ENCODE data around the gene MRPL37.

The MRPL37 gene

DNA sequence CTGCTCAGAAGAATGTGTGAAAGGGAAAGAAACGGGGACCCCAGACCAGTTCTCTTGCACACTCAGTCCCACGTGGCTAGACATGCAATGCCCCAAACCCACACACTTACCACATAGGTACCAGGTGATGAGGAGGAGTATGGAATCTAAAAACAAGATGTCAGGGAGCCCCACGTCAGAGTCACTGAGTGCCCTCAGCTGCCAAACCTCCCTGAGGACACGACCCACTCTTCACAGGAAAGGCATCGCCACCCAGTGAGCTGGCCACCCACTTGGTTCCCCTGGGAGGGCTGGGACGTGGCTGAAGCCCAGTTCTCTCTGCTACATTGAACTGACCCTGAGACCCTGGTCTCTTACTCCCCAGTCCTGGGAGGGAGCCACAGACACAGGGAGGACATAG lies 41.4 kb downstream of the MRPL37 start:
- no peak for DNase-seq

DNA sequence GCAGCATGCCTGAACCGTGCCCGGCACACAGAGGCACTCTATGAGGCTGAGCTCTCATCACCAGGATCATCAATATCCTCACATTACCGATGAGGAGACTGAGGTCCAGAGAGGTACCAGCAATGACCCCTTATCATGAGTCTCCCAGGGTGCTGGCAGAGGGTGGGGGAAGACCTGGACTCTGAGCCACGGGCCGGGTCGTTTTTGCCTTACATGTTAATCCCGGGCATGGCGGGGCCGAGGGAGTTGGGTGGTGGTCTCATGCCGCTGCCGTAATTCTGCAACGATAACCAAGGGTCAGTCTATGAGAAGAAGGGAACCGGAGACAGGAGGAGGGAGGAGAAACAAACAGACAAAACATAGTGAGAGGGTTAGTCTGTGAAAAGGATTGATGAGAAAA lies 43.1 kb downstream of the MRPL37 start:
- no peak for DNase-seq

DNA sequence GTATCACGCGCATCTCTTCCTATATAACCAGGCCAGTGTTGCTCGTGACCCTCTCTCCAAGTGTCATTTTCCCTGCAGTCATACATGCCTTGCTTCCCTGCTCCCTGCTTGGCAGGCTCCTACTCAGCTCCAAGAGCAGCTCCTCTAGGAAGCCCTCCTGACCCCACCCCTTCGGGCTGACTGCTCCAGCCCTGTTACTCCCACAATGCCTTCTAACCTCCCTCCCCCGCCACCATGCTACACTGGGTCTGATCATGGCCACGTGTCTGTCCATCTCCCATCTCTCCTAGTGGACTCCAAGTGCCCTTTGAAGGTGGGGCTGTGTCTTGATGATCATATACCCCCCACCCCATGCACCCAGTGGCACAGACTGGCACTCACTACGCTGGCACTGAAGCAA lies 44.7 kb downstream of the MRPL37 start:
- no peak for DNase-seq

DNA sequence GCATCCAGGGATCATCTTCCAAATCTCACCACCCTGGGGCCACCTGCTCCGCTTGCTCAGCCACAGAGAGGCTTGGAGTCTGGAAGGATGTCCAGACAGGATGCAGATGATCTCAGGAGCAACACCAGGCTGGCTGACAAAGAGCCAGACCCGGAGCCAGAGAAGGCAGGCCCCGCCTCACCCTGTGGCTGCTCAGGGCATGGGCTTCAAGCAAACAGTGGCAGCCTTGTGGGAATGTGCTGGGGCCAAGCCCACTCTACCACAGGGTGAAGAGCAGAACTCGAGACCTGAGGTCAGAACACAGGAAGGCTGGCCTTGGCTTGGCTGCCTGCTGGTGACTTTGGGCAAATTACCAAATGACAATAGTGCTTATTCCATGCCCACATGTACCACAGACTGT lies 45.5 kb downstream of the MRPL37 start:
- no peak for DNase-seq

DNA sequence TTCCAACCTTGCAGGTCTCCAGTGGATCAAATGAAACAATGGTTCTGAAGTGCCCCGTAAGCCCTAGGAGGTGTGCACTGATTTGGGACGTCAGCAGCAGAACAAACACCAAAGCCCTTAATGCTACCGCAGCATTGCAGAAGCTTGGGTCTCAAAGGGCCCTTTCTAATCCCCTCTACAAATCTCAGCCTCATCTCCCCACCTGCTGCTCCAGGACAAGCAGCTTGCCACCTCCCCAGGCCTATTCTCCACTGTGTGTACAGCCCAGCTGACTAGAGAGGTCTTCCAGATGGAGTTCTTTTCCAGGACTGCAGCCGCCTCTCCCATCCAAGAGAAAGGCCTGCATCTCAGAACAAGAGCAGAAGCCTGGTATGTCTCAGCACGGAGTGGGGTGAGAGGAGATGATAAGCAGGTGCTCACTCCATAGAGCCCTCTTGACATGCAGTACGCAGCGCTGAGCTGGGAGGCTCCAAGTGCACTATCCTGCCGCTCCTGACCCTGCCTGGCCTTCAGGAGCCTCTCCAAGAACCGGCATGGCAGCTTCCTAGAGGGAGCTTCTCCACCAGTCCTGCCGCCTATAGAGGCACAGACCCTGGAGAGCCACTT lies 46.3 kb downstream of the MRPL37 start:
- DNase-seq: no peak

DNA sequence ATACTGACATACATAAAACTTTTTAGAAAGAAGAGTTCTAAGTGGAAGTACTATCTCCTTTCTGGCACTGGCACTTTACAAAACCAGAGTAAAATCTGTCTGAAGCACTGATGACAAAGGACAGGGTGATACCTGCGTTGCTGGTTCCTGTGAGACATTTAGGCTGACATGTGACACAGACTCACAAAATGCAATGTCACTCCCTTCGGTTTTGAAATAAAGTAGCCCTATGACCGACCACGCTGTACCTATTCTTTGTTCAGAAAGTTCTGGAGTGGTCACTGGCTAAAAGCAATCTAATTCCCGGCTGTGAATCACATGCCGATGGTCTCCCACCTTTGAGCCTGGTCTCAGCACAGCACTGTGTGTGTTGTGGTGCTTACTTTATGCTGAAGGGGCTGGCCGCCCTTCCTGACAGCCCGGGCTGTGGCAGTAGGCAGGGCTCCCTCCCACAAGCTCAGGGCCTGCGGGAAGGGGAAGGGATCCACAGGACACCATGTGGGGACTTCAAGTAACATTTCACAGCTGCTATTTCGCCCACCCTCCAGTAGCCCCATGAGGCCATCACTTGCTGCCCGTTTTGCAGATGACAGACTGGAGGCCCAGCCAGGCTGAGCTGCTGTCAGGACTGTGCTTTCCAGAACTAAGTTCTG lies 48.0 kb downstream of the MRPL37 start:
- DNase-seq: no peak

DNA sequence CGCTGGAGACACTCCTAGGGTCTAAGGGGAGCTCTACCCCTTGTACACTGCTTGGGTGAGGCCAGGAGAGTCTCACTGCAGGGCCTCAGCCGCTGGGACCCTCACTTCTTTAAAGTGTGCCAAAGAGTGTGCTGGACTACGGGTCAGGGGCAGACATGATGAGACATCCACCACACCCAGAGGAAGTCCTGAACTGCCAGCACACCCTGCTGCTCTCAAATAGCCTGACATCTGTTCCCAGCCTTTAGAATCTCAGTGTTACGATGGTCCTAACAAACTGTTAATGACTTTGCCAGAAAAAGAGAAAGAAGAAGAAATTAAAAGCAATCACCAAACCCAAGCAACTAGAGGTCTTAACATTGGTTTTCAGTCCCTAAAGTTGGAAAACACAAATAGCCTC lies 49.0 kb downstream of the MRPL37 start:
- no peak for DNase-seq

DNA sequence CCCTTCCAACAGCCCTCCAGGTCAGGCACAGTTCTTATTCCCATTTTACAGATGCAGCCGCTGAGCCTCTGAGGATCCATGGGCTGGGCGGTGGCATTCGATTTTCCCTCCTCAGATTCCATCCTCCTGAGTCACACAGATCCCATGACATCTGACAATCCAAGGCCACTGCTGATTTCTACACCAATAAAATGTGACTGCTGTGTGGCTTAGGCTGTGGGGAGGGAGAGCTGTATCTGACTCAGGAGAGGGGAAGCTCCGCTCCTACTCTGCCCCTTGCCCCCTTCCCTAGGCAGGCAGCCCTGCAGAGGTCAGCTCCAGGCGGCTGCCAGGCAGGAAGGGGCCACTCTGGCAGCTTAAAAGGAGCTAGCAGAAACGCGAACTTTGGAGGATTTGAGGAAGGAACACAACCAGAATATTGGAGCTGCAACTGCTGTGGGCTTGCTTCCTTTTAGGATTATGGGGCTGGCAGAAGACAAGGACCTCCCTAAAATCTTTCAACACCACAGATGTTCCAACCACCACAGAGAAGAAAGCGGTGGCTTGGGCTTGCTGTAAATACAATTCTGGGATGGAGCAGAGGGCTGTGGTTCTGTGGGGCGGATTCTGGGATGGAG lies 50.0 kb downstream of the MRPL37 start:
- DNase-seq: no peak

DNA sequence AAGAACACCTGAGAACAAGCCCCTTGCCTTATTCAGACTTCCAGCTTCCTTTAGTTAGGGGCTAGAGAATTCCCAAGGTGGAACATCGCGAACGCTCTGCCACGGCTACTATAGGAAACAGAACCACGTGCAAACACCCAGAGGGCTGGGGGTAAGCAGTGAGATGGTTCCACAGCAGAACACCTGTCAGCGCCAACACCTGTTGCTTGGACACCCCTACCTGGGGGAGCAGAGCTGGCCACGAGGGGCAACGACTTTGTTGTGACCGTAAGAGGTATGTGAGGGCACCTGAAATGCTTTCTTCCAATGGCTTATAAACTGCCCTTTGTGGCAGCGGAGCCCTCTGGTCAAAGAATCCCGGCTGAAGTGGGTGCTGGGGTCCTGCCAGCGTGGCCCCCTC lies 50.7 kb downstream of the MRPL37 start:
- DNase-seq: no peak

DNA sequence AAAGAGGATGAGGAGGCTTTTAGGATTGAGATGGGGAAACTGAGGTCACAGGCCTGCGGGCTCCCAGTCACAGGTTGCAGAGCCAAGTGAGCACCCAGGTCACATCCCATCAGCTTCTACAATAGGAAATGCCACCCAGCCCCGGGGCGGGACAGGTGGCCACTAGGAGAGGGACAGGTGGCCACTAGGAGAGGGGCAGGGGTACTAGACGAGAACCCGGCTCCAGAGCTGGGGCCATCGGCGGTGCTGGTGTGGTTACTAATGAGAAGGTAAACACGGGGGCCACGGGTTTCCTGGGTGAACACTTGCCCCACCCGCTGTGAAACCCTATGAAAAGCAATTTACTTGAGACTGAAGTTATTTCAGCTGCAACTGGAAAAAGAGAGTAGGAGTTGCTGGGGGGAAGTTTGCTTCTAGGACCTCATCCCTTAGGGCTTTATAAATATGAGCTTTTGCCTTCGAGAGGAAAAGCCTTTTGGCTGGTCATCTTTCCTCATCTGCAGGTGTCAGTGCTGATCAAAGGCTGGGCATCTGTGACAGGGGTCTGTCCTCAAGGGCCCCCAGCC lies 52.5 kb downstream of the MRPL37 start:
- no peak for DNase-seq

DNA sequence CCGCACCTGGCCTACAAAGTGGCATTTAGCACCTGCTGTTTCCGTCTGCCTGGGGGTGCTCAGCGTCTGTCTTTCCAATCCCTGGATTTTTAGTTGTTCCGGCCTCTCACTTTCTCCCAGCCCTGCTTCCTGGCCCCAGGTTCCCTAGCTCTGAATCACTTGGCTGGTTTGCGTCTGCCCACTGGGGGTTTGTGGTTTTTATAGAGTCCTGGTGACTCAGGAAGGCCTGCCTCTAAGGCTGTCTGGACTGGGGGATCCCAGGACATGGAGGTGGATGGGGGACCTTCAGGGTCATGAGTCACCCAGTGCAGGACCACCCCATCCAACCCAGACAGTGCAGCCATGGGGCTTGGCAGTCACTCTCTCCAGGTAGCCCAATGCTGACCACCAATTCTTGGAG lies 53.5 kb downstream of the MRPL37 start:
- no peak for DNase-seq

DNA sequence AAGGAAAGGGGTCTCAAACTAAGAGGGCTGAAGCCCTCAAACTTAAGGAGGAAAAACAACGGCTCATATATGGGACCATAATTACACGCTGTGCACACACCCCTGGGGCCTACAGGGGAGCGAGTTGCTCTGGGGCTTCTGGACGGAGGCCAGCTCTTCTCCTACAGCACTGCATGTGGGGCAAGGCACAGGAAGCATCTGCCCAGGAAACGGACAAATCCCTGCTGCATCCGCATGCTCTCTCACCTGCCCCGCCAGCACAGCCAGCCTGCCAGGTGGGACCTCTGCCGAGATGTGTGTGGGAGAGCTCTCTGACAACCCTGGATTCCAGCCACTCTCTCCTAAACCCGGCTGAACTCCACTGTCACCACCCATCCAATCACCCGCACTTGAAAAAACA lies 54.1 kb downstream of the MRPL37 start:
- no peak for DNase-seq

DNA sequence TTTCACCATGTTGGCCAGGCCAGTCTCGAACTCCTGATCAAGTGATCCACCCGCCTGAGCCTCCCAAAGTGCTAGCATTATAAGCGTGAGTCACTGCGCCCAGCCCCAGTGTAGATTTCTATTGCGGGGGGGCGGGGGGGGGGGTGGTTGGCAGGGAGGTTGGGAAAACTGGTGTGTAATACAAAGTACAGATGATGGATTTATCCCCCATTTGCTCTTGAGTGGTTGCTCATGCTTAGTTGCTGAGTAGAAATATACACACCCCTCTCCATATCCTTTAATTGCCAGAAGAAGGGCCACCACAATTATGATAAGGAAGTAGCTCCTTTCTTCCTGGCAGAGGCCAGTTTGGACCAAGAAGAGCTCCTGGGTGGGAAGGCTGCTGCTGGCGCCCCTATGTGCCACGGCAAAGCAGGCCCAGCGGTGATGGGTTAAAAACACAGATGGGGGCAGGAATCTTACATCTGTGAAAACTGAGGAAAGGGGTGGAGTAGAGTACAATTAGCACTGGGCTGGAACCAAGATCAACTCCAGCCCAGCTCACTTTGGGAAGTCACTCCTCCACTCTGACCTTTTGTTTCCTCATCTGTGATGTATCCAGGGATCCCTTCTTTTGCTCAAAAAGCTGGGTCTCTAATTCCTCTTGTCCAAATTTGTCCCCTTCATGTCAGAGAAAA lies 55.2 kb downstream of the MRPL37 start:
- DNase-seq: no peak

DNA sequence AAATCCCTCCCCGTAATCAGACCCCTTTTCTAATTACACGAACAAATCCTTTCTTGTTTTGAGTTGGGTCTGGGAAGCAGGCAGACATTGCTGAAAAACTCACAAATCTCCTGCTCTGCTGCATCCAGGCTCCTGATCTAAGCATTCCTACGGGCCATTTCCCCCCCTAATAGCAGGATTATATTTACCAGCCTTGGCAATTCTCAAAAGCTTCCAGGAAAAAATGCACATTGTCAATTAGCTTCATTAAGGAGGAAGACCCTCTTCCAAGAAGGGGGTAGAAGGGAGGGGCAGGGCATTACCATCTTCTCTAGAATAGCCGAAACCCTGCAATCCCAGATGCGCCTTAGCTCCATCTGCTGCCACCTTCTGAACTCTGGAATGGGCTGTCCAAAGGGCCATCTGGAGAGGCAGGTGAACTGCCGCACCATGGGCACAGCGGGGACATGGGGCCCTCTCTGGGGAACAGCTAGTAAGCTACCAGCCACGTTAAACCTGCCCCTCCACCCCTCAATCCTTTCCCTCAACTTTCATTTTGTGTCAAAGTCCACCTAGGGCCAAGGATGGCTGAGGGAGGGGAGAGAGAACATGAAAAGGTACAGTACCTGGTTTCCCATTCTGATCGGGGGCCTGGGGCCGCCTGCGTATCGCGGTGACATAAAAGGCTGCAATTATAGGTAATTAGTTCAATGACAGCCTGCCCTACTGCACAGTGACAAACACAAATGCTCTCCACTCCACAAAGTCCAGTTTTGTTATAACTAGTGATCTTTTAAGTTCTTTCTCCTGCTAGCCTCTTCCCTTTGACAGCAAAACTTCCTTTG lies 56.8 kb downstream of the MRPL37 start:
- no peak for DNase-seq

DNA sequence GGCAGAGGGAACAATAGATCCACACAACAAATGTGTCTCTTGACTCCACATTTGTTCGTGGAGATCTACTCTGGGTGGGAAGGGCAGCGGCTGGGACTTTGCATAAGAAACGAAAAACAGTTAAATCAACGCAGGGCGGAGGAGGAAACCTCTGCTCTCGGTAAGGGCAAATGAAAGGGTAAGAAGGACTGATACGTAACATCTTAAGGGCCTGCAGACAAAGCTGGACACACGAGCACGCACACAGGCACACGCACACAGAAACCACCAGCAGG lies 57.3 kb downstream of the MRPL37 start:
- DNase-seq: no peak

DNA sequence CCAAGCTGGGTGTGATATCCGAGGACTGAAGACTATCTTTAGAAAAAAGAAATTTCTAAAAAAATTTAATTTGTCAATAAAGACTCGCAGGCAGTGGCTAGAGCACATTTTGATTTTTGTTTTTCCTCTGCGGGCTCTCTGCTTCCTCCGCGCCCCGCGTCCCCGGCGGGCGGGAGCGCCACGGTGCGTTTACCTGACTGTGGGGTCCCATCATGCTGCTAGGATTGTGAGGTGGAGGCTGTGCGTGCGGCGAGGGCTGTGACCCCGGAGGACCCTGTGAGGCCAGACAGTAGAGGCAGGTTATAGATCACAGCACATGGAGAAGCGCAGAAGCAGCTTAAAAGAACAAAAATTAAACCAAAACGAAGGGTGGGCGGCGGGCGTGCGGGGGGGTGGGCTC lies 57.9 kb downstream of the MRPL37 start:
- no peak for DNase-seq

DNA sequence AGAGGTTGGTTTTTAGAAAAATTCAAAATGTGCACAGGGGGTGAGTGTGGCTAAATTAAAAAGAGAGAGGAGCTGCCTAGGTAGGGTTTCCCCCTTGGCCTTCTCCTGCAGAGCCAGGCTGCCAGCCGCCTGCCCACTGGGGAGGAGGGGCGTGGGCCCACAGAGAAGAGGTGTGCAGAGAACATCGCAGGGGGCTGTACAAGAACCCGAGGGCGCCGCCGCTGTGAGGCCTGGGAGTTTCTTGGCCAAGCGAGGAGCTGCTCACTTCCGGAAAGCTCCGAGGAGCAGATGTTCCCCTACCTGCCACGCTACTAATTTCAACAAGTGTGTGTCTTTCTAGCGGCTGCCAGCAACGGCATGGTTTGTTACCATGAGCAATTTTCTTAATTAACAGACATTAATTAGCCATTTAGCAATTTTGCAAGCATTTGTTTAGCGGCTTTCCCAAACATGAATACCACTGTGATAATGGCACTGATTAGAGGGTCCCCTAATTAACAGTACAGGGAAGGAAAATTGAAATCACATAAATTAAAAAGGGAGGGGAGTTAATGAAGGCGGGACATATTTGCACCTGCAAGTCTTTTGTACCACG lies 59.7 kb downstream of the MRPL37 start:
- DNase-seq: no peak

DNA sequence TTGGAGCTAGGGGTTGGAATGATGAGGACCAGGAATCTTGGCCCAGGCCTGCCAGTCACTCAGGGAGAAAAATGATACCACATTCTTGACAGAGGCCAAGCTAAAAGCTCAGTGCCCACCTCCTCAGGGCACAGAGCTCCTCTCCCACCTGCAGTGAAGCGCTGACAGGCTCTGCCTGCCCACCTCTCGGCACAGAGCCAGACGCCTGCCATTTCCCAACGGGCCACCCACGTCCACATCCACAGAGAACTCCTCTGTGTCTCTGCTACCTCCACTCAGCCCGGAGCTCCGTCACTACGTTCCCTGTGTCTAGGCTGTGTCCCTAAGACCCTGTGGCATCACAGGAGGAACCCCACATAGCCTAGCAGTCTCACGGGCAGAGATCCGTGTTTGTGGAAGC lies 60.8 kb downstream of the MRPL37 start:
- no peak for DNase-seq

DNA sequence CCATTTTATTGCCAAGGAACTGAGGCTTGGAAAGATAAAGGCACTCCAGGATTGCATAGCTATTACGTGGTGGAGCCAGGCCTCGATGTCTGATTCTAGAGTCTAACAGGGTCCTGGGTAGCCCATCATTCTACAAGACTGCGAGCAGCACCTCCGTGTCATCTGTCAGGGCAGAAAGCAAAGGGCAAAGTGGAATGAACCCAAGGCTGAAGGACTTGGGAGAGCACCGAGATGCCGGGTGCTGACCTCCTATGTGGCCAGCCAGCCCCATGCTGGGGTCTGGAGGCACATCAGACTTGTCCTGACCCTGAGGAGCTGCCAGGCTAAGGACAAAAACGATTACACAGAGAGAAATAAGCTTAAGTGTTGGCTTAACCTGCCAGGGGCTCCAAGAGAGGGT lies 62.3 kb downstream of the MRPL37 start:
- DNase-seq: no peak

DNA sequence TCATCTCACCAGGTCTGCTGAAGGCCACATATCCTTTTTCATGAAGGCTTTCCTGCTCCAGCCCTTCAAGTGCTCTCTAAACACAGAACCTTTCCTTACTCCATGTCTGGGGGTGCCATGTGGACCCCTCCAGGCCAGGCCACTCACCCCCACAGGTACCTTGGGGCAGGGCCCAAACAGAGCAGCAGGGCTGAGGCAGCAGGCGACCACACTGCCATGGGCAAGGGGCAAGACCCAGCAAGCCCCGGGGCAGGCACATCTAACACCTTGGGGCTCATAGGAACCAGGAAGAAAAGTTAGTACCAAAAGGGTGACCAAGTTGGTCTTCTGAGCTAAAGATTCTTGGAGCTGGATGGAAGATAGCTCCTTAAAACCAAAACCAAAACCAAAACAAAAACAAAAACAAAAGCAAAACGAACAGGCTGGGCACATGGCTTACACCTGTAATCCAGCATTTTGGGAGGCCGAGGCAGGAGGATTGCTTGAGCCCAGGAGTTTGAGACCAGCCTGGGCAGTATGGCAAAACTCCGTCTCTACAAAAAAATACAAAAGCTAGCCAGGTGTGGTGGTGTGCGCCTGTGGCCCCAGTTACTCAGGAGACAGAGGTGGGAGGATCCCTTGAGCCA lies 63.7 kb downstream of the MRPL37 start:
- DNase-seq: no peak

DNA sequence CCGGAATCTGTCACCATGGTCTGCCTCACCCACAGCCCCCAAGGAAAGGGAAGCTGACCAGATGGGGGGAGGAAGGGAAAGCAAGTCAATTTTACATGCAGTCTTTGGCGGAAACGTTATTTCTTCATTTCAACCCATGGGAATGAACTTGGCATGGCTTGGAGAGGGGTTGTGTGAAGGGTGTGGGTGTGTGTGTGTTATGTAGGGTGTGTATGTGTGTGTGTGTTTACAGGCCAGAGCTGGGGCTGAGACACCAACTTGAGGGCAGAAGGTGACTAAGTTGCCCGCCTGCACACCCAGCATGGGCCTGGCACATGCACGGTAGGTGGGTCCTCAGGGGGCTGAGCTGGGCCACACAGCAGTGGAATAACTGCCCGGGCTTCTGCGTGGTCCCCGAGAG lies 65.2 kb downstream of the MRPL37 start:
- no peak for DNase-seq

DNA sequence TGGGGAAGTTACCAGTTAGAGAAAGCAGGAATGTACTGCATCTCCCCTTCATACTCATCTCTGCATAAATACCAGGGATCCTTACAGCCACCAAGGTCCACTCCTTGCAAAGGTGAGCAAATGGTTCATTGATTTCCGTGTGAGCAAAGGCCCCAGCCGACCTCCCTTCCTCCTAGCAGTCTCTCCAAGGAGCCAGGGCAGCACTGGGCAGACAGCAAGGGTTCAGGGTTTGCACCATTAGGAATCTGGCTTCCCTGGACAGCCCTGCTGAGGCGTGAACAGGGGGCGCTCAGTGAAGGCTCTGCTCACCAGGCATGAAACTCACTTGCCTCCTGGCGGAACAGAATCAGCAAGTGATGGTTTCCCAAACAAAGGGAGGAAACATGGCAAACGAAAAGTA lies 65.7 kb downstream of the MRPL37 start:
- DNase-seq: no peak
